DOHH2 (cell line): ENCODE measurements around the gene CAPZB.

ENCODE experiments used
- CTCF ChIP-seq: fragments of 200-600 bp; sonication (generic); IDR thresholded peaks from one replicate; pipeline ENCODE4 v1.5.1; 2014; ENCODE audit warnings: antibody characterized with exemption, mild to moderate bottlenecking, low read depth, low read length; ENCODE audit not compliant: poor library complexity, severe bottlenecking
- EZH2phosphoT487 ChIP-seq: fragments of 200-600 bp; sonication (generic); IDR thresholded peaks from 2 replicates; pipeline ENCODE4 v1.6.1; 2017; ENCODE audit warnings: borderline replicate concordance, mild to moderate bottlenecking, antibody characterized with exemption, low read length, moderate library complexity, mixed read lengths

GRCh38 chr1:19480282-19480681 is 5.1 kb downstream of the CAPZB start:
- no peak for TF ChIP-seq CTCF
- no peak for TF ChIP-seq EZH2phosphoT487
